Measurements from ENCODE around the gene KLHL30. TPM values are rescaled to one million over a fixed set of nuclear protein-coding genes. Genes with fewer than 3 reads are reported as not detected.

KLHL30 gene
- total RNA-seq, 1 experiment from 2014 or later = 0.64 TPM

- peak; percentile 76 for DNase-seq
Observed at GRCh38 chr2:238158509-238159070, 20.1 kb downstream of the KLHL30 start, which contains the start of gene ERFE. ERFE (plus strand) TSS chr2:238158970; CDS start chr2:238159008, 38 bp downstream.

GRCh38 chr2:238159071-238159539 lies 20.6 kb downstream of the KLHL30 start:
- CTCF ChIA-PET = no interaction called here
- Mint-ChIP-seq H3K27ac (ENCODE audit: unreplicated experiment) (no peak overlapping the region), H3K4me1 (ENCODE audit: low read depth, unreplicated experiment) (peaks cover 7% of the 10 kb centered on the region), H3K9me3 (ENCODE audit: low read depth, unreplicated experiment) (no peaks in the 10 kb centered on the region), H3K36me3 (ENCODE audit: insufficient read depth, unreplicated experiment) (no peaks in the 10 kb centered on the region), H3K4me3 (ENCODE audit: low read depth, unreplicated experiment) (peak overlapping the region; percentile 45), H3K27me3 (ENCODE audit: unreplicated experiment) (no peaks in the 10 kb centered on the region)
- BruUV-seq (replicated peaks) = no TSS peak
- peak; percentile 29 for DNase-seq
- no peak for TF ChIP-seq CTCF (IDR thresholded peaks at IDR 0.05; ENCODE audit: unreplicated experiment)
- intact Hi-C loops (cut with micrococcal nuclease; ENCODE audit: unreplicated experiment) = no loop called here

More at GRCh38 chr2:238158509-238159070, 20.1 kb downstream of the KLHL30 start, which contains the start of gene ERFE:
- Mint-ChIP-seq H3K36me3 (ENCODE audit: insufficient read depth, unreplicated experiment) (no peaks in the 10 kb centered on the region), H3K4me3 (ENCODE audit: low read depth, unreplicated experiment) (peak within 1 kb of the TSS; percentile 45), H3K27ac (ENCODE audit: unreplicated experiment) (no peak within 1 kb of the TSS), H3K9me3 (ENCODE audit: low read depth, unreplicated experiment) (no peaks in the 10 kb centered on the region), H3K27me3 (ENCODE audit: unreplicated experiment) (no peaks in the 10 kb centered on the region), H3K4me1 (ENCODE audit: low read depth, unreplicated experiment) (peaks cover 7% of the 10 kb centered on the region)
- TF ChIP-seq CTCF (IDR thresholded peaks at IDR 0.05; ENCODE audit: unreplicated experiment) = peak; percentile 83
- intact Hi-C loops (cut with micrococcal nuclease; ENCODE audit: unreplicated experiment) = no loop called here
- no TSS peak for BruUV-seq (replicated peaks)
- CTCF ChIA-PET = no interaction called here

GRCh38 chr2:238159661-238160205 lies 21.3 kb downstream of the KLHL30 start:
- BruUV-seq (replicated peaks) = TSS peak; percentile 58
- peaks cover 7% of the 10 kb centered on the region for H3K4me1 Mint-ChIP-seq (ENCODE audit: low read depth, unreplicated experiment)
- H3K4me3 Mint-ChIP-seq (ENCODE audit: low read depth, unreplicated experiment) = peak overlapping the region; percentile 45
- DNase-seq = no peak
- TF ChIP-seq CTCF (IDR thresholded peaks at IDR 0.05; ENCODE audit: unreplicated experiment) = no peak
- CTCF ChIA-PET = no interaction called here
- H3K36me3 Mint-ChIP-seq (ENCODE audit: insufficient read depth, unreplicated experiment) = no peaks in the 10 kb centered on the region
- H3K27me3 Mint-ChIP-seq (ENCODE audit: unreplicated experiment) = peaks cover 6% of the 10 kb centered on the region
- intact Hi-C loops (cut with micrococcal nuclease; ENCODE audit: unreplicated experiment) = no loop called here
- no peak overlapping the region for H3K27ac Mint-ChIP-seq (ENCODE audit: unreplicated experiment)
- no peaks in the 10 kb centered on the region for H3K9me3 Mint-ChIP-seq (ENCODE audit: low read depth, unreplicated experiment)

- no TSS peak for BruUV-seq (replicated peaks)
- CTCF ChIA-PET = no interaction called here
- H3K4me1 Mint-ChIP-seq (ENCODE audit: low read depth, unreplicated experiment) = peaks cover 7% of the 10 kb centered on the region
- no peak for TF ChIP-seq CTCF (IDR thresholded peaks at IDR 0.05; ENCODE audit: unreplicated experiment)
- H3K27ac Mint-ChIP-seq (ENCODE audit: unreplicated experiment) = no peak overlapping the region
- intact Hi-C loops (cut with micrococcal nuclease; ENCODE audit: unreplicated experiment) = no loop called here
- H3K36me3 Mint-ChIP-seq (ENCODE audit: insufficient read depth, unreplicated experiment) = peaks cover 6% of the 10 kb centered on the region
- H3K27me3 Mint-ChIP-seq (ENCODE audit: unreplicated experiment) = peaks cover 13% of the 10 kb centered on the region
- H3K9me3 Mint-ChIP-seq (ENCODE audit: low read depth, unreplicated experiment) = no peaks in the 10 kb centered on the region
- peak; percentile 22 for DNase-seq
- H3K4me3 Mint-ChIP-seq (ENCODE audit: low read depth, unreplicated experiment) = peak overlapping the region; percentile 45
Observed at GRCh38 chr2:238160206-238161129, 22.0 kb downstream of the KLHL30 start.
